CMK (cell line): ENCODE data around the gene TGFB1.
A peak's percentile ranks its signal among the peaks of the same experiment; 100 is the strongest.

Source experiments
- DNase-seq: peaks from one replicate; pipeline ENCODE4 v3.0.0-alpha.2; 2010; ENCODE audit warnings: low read depth

Gene TGFB1

GRCh38 chr19:41321204-41321599 is 32.5 kb downstream of the TGFB1 start:
- no peak for DNase-seq

GRCh38 chr19:41320568-41320967 is 33.2 kb downstream of the TGFB1 start:
- DNase-seq: no peak

- DNase-seq: no peak
Measured at GRCh38 chr19:41320185-41320518, 33.6 kb downstream of the TGFB1 start.

GRCh38 chr19:41319500-41320184 is 34.1 kb downstream of the TGFB1 start:
- no peak for DNase-seq

- DNase-seq: no peak
Measured at GRCh38 chr19:41318696-41319499, 34.8 kb downstream of the TGFB1 start.

- DNase-seq: no peak
Measured at GRCh38 chr19:41316306-41316920, 37.3 kb downstream of the TGFB1 start.

- DNase-seq: no peak
Measured at GRCh38 chr19:41311613-41312012, 42.1 kb downstream of the TGFB1 start.

- DNase-seq: no peak
Measured at GRCh38 chr19:41311072-41311471, 42.6 kb downstream of the TGFB1 start.

- peak; percentile 86 for DNase-seq
Measured at GRCh38 chr19:41310033-41310831, 43.5 kb downstream of the TGFB1 start, which contains the start of gene CCDC97. Gene CCDC97, plus strand, starts transcription at chr19:41310172. Its CDS starts 139 bp downstream, at chr19:41310311.

- no peak for DNase-seq
Measured at GRCh38 chr19:41309180-41310032, 44.3 kb downstream of the TGFB1 start.

- DNase-seq: no peak
Measured at GRCh38 chr19:41308450-41309179, 45.1 kb downstream of the TGFB1 start.

- no peak for DNase-seq
Measured at GRCh38 chr19:41307954-41308449, 45.7 kb downstream of the TGFB1 start.

- DNase-seq: no peak
Measured at GRCh38 chr19:41307090-41307875, 46.4 kb downstream of the TGFB1 start.

- DNase-seq: no peak
Measured at GRCh38 chr19:41305927-41306793, 47.6 kb downstream of the TGFB1 start.

- no peak for DNase-seq
Measured at GRCh38 chr19:41304706-41305483, 48.8 kb downstream of the TGFB1 start.

GRCh38 chr19:41303954-41304353 is 49.8 kb downstream of the TGFB1 start:
- no peak for DNase-seq

- no peak for DNase-seq
Measured at GRCh38 chr19:41302624-41303351, 50.9 kb downstream of the TGFB1 start.
